Upper lobe of right lung (tissue), 1 donor: Measurements from ENCODE around the gene EVA1C. TPM values are rescaled to one million over a fixed set of nuclear protein-coding genes. Genes with fewer than 3 reads are reported as not detected.
"Not testable (repeated sequence)": the region's sequence is repeated elsewhere in the genome, so short reads cannot be mapped to it uniquely, and the experiment has no call there.

Experiments
- ATAC-seq: fragments of 200-7000 bp; cut with Tn5 transposase; one replicate; pipeline ENCODE4 v1.9.1; 2020; ENCODE audit warnings: mild to moderate bottlenecking, moderate library complexity
- DNase-seq: peaks from one replicate; pipeline ENCODE4 v3.0.0-alpha.2; 2020
- H3K27ac ChIP-seq: fragments of 200-600 bp; one replicate; pipeline ENCODE4 v1.8.0; 2022
- H3K27me3 ChIP-seq: fragments of 200-600 bp; one replicate; pipeline ENCODE4 v1.8.0; 2022; ENCODE audit warnings: mild to moderate bottlenecking
- H3K36me3 ChIP-seq: fragments of 200-600 bp; one replicate; pipeline ENCODE4 v1.8.0; 2022
- H3K4me1 ChIP-seq: fragments of 200-600 bp; one replicate; pipeline ENCODE4 v1.8.0; 2022
- H3K4me3 ChIP-seq: fragments of 200-600 bp; one replicate; pipeline ENCODE4 v1.8.0; 2022; ENCODE audit warnings: mild to moderate bottlenecking
- H3K9me3 ChIP-seq: fragments of 200-600 bp; one replicate; pipeline ENCODE4 v1.8.0; 2022
- CTCF ChIP-seq: fragments of 200-600 bp; IDR thresholded peaks from one replicate; pipeline ENCODE4 v1.8.0; 2022; ENCODE audit warnings: antibody characterized with exemption
- intact Hi-C: fragments of 100-400 bp; cut with DNase I; formaldehyde crosslinking; loops from one replicate; pipeline ENCODE4 v1.11.0; 2022
- total RNA-seq: library from RNA; stranded (reverse); fragmentation: NEBNext Ultra II Directional; extraction: Animal tissue kit (Norgen Biotek cat#: 25700); gene quantifications from one replicate; pipeline ENCODE4 v1.2.1, GENCODE V29; 2021
- donor health status: DM: no; HTN: yes; CAD: no; lungs with severe emphysema.

Gene EVA1C
- total RNA-seq, 1 donor from 2014 or later, result 55.4 TPM

DNA sequence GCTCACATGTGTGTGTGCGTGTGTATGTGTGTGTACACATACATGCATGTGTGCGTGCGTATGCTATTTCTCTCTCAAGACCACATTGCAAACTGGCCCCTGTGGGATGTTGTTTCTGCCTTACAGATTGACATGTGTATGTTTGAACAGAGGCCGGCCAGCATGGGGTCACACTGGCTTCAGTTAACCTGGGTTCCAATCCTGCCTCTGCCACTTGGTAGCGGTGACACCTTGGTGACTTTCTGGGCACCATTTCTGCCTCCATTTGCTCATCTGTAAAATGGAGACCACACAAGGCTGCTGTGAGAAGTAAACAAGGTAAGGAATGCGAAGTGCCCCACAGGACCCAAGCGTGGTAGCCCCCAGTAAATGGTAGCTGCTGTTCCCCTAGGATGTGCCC is 121.1 kb downstream of the EVA1C start:
- Histone ChIP-seq H3K36me3 (no peaks in the 10 kb centered on the region), H3K27ac (no peak overlapping the region), H3K4me1 (no peaks in the 10 kb centered on the region), H3K9me3 (no peaks in the 10 kb centered on the region), H3K4me3 (no peak overlapping the region), H3K27me3 (no peaks in the 10 kb centered on the region)
- no peak for ATAC-seq
- intact Hi-C loops, result no loop called here
- no peak for DNase-seq
- TF ChIP-seq CTCF, result no peak

GRCh38 chr21:32534113-32534512 is 121.6 kb downstream of the EVA1C start:
- no peak for TF ChIP-seq CTCF

DNA sequence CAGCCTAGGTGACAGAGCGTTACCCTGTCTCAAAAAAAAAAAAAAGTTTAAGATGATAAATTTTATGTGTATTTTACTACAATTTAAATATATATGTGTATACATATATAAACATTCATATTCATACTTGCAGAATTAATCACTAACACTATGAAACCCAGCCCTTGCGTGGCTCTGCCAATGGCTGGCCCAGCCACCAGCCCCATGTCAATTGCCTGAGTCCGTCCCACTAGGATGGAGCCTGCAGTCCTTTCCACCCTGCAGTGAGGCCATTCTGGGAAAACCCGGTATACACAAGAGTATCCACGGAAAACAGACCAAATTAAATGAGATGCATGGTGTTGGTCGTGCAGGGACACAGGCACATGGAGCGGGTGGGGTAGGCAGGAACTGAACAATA is 123.1 kb downstream of the EVA1C start:
- Histone ChIP-seq H3K9me3 (no peaks in the 10 kb centered on the region), H3K27ac (no peak overlapping the region), H3K4me1 (no peaks in the 10 kb centered on the region), H3K4me3 (no peak overlapping the region), H3K27me3 (no peaks in the 10 kb centered on the region), H3K36me3 (no peaks in the 10 kb centered on the region)
- no peak for ATAC-seq
- TF ChIP-seq CTCF, result no peak
- no peak for DNase-seq
- intact Hi-C loops, result no loop called here

More at GRCh38 chr21:32534113-32534512, 121.6 kb downstream of the EVA1C start:
- no peaks in the 10 kb centered on the region for H3K9me3 ChIP-seq
- no peak overlapping the region for H3K4me3 ChIP-seq
- H3K4me1 ChIP-seq, result no peaks in the 10 kb centered on the region
- intact Hi-C loops, result no loop called here
- no peak for ATAC-seq
- DNase-seq, result no peak
- H3K36me3 ChIP-seq, result no peaks in the 10 kb centered on the region
- H3K27ac ChIP-seq, result no peak overlapping the region
- no peaks in the 10 kb centered on the region for H3K27me3 ChIP-seq

DNA sequence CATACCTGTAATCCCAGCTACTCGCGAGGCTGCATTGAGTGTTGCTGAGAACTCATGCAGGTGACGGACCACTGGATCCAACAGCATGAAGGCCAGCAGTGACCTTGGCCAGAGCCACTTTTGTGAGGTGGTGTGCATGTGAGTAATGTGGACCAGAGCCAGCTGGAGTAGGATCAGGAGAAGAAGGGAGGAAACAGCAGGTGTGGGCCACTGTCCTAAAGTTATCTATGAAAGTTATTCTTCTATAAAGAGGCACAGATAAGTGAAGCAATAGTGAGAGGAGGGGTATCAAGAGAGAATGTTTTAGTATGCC is 125.0 kb downstream of the EVA1C start:
- DNase-seq, result no peak
- no peak overlapping the region for H3K27ac ChIP-seq
- intact Hi-C loops, result no loop called here

GRCh38 chr21:32538147-32538792 is 125.8 kb downstream of the EVA1C start:
- DNase-seq (no peak), ATAC-seq (no peak)
- TF ChIP-seq CTCF, result no peak
- no peaks in the 10 kb centered on the region for H3K36me3 ChIP-seq
- H3K4me3 ChIP-seq, result no peak overlapping the region
- intact Hi-C loops, result no loop called here
- H3K27ac ChIP-seq, result no peak overlapping the region
- H3K4me1 ChIP-seq, result no peaks in the 10 kb centered on the region
- H3K27me3 ChIP-seq, result no peaks in the 10 kb centered on the region
- no peaks in the 10 kb centered on the region for H3K9me3 ChIP-seq

More for the DNA sequence above, 125.0 kb downstream of the EVA1C start:
- no peaks in the 10 kb centered on the region for H3K27me3 ChIP-seq
- no peak overlapping the region for H3K4me3 ChIP-seq
- no peaks in the 10 kb centered on the region for H3K36me3 ChIP-seq
- no peak for ATAC-seq
- no peaks in the 10 kb centered on the region for H3K4me1 ChIP-seq
- no peaks in the 10 kb centered on the region for H3K9me3 ChIP-seq
- TF ChIP-seq CTCF, result no peak

DNA sequence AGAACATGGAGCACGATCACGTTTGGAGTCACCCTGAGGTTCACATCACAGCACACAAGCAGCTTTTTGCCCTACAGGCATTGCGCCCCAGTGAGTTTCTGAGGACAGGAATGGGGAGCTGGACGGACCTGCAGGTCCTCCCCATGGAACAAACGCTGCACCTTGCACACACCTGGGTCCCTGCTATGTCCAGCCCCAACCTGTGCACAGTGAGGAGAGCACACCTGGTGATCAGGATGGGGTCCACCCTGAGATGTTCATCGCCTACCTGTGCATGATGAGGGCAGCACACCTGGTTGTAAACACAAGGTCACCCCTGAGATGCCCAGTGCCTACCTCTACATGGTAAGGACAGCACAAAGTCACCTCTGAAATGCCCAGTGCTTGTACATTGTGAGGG is 126.9 kb downstream of the EVA1C start:
- Histone ChIP-seq H3K9me3 (no peaks in the 10 kb centered on the region), H3K27ac (no peak overlapping the region), H3K4me3 (no peak overlapping the region), H3K36me3 (no peaks in the 10 kb centered on the region), H3K27me3 (no peaks in the 10 kb centered on the region), H3K4me1 (no peaks in the 10 kb centered on the region)
- intact Hi-C loops, result no loop called here
- TF ChIP-seq CTCF, result no peak
- ATAC-seq (no peak), DNase-seq (no peak)

GRCh38 chr21:32543056-32543455 is 130.6 kb downstream of the EVA1C start:
- H3K27ac ChIP-seq, DNase-seq, H3K4me3 ChIP-seq, H3K9me3 ChIP-seq, H3K36me3 ChIP-seq, H3K27me3 ChIP-seq, ATAC-seq, H3K4me1 ChIP-seq, intact Hi-C loops: not testable (repeated sequence)
